Breast epithelium (tissue), 3 donors: Measurements from ENCODE around the gene SPART.

Source experiments
- POLR2A ChIP-seq: fragments of 450-650 bp; IDR thresholded peaks from one replicate; pipeline ENCODE4 v1.6.1; 2016; ENCODE audit warnings: antibody characterized with exemption, mild to moderate bottlenecking, moderate library complexity
- POLR2AphosphoS5 ChIP-seq, 3 donors: sonication (generic); formaldehyde crosslinking; IDR thresholded peaks; one replicate each; pipeline ENCODE4 v1.6.1; 2017; ENCODE audit warnings: antibody characterized with exemption in 3 of 3
- TF ChIP-seq, protein P1 (sequence below), 3 donors: fragments of 450-650 bp; IDR thresholded peaks; one replicate each; pipeline ENCODE4 v1.5.1; 2016 to 2017; ENCODE audit warnings: antibody characterized with exemption in 3 of 3, mild to moderate bottlenecking in 3 of 3, moderate library complexity in 3 of 3

DNA sequence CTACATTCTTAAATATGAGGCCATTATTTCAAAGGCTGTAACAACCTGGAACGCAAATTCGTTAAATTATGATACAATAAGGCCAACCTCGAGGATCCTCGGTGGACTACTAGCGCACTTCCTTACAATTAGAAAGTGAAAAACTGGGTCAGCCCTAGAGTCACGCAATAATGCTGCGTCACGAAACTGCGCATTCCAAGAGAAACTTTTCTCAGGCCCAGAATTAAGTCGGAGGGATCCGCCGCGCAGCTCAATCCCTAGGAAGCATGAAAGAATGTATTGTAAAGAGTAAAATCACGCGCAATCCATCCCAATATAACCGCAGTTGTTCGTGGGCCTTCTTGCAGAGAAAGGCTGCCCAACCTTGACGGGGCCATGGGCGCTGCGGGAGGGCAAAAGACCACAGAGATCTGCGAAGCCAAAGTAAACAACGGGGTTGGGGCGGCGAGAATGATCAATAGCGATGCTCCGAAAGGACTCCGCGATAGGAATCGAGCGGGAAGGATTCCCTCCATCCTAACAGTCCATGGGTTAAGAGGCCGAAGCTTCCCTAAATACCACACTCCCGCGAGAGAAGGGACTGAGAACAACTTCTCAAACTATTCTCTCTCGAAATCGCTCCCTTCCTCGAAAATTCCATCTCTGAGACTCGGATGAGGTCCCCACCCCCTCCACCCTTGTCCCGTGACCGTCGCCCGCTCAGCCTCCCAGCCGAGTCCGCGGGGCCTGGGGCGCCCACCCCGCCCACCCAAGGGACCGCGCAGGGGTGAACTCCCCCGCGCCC is 564 bp downstream of the SPART start:
- TF ChIP-seq POLR2A, result peak; percentile 69
- TF ChIP-seq, protein P1, sequence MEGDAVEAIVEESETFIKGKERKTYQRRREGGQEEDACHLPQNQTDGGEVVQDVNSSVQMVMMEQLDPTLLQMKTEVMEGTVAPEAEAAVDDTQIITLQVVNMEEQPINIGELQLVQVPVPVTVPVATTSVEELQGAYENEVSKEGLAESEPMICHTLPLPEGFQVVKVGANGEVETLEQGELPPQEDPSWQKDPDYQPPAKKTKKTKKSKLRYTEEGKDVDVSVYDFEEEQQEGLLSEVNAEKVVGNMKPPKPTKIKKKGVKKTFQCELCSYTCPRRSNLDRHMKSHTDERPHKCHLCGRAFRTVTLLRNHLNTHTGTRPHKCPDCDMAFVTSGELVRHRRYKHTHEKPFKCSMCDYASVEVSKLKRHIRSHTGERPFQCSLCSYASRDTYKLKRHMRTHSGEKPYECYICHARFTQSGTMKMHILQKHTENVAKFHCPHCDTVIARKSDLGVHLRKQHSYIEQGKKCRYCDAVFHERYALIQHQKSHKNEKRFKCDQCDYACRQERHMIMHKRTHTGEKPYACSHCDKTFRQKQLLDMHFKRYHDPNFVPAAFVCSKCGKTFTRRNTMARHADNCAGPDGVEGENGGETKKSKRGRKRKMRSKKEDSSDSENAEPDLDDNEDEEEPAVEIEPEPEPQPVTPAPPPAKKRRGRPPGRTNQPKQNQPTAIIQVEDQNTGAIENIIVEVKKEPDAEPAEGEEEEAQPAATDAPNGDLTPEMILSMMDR (IDR thresholded peaks at IDR 0.05), result no peak
- TF ChIP-seq POLR2AphosphoS5 (IDR thresholded peaks at IDR 0.05), result peak; percentile 84 to 88 (median 88)
